Measurements from ENCODE around the gene CNTN5. TPM values are rescaled to one million over a fixed set of nuclear protein-coding genes. Genes with fewer than 3 reads are reported as not detected.

CNTN5 gene
- total and polyA plus RNA-seq, 10 of the 15 experiments (the other 5 are each of a cell fraction or from before 2014, with no cell fraction given): 0.01 TPM; not detected in 9

DNA sequence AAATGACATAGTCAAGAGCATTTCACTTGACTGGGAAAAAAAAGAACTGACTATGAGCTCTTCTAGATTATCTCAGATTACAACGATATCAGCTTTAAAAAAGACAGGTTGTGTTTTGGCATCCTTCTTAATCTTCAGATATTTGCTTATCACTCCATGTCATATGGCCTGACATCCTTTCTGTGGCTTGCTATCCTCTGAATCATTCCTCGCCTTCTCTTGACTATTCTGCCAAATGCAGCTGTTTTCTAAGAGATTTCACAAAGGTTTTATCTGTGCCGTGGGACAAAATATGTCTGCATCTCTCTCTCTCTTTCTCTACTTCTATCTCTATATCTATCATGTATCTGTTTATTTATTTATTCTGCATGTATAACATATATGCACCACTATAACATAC, 746.1 kb downstream of the CNTN5 start:
- no peaks in the 10 kb centered on the region for H3K9me3 ChIP-seq (replicated peaks; ENCODE audit: control insufficient read depth, insufficient read depth, low read length)
- H3K27ac ChIP-seq (ENCODE audit: control insufficient read depth, insufficient read depth): no peak overlapping the region
- H3K36me3 ChIP-seq (ENCODE audit: control insufficient read depth in 2 of 2, insufficient read depth in 2 of 2, low read length in 1 of 2): no peaks in the 10 kb centered on the region
- no peak overlapping the region for H2AFZ ChIP-seq (ENCODE audit: control insufficient read depth, low read depth, low read length)
- BruUV-seq (replicated peaks): no TSS peak
- ChIA-PET RAD21 (ENCODE audit: unreplicated experiment) (no interaction called here), CTCF (no interaction called here), SMC1A (ENCODE audit: uncharacterized antibody, unreplicated experiment) (interaction anchor here (1.5 kb wide), 1 partner anchor 9 kb away, joined by 3 read pairs; no protein-coding TSS in a partner anchor), POLR2A (no interaction called here)
- H4K20me1 ChIP-seq (ENCODE audit: control insufficient read depth, insufficient read depth): no peaks in the 10 kb centered on the region
- no peak for FAIRE-seq
- no peak overlapping the region for H3K4me3 ChIP-seq
- TF ChIP-seq MEF2A (IDR thresholded peaks at IDR 0.05; ENCODE audit: insufficient read depth, low read depth, low read length): no peak
- no peaks in the 10 kb centered on the region for H3K4me1 ChIP-seq (ENCODE audit: control insufficient read depth, insufficient read depth, low read length)
- in situ Hi-C loops (cut with MboI) (no loop called here), intact Hi-C loops (cut with micrococcal nuclease; ENCODE audit: unreplicated experiment) (no loop called here)
- no peak for DNase-seq (ENCODE audit: low read depth, low spot score)
- WGBS (ENCODE audit: insufficient coverage, insufficient replicate concordance, low lambda C conversion rate, missing lambda C conversion rate): 0% methylated on average over 3 of the region's 3 CpGs
- ATAC-seq: no peak
- no peaks in the 10 kb centered on the region for H3K79me2 ChIP-seq (ENCODE audit: control insufficient read depth, insufficient read depth, low read length)
- no peak overlapping the region for H3K4me2 ChIP-seq (ENCODE audit: control insufficient read depth, insufficient read depth)
- no peaks in the 10 kb centered on the region for H3K27me3 ChIP-seq (replicated peaks in 1 of 2; ENCODE audit: control insufficient read depth in 2 of 2, insufficient read depth in 2 of 2, low read length in 1 of 2)
- no peak overlapping the region for H3K9ac ChIP-seq (ENCODE audit: control insufficient read depth, insufficient read depth, low read length)

DNA sequence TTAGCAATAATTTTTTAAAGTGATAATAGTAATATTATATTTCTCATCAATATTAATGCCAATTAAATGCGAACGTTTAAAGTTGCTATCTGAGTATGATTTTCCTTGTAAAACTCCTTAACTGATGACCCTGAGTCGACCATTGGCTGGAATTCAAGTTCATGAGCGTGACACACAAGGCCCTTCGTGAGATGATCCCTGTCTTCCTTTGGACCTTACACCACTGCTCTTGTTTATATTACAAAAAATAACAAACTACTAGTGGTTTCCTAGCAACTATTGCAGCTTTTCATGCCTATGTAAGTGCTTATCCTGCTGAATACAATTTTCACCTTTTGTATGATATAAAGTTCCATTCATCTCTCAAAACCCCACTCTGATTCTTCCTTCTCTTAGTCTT, 752.9 kb downstream of the CNTN5 start:
- CTCF ChIA-PET: no interaction called here
- intact Hi-C loops (cut with micrococcal nuclease; ENCODE audit: unreplicated experiment) (no loop called here), in situ Hi-C loops (cut with MboI) (no loop called here)
- H3K4me2 ChIP-seq (ENCODE audit: control insufficient read depth, insufficient read depth): no peak overlapping the region
- RAD21 ChIA-PET (ENCODE audit: unreplicated experiment): no interaction called here
- ATAC-seq (no peak), DNase-seq (ENCODE audit: low read depth, low spot score) (no peak), FAIRE-seq (no peak)
- no peak overlapping the region for H3K4me3 ChIP-seq
- H3K27ac ChIP-seq (ENCODE audit: control insufficient read depth, insufficient read depth): no peak overlapping the region
- H3K79me2 ChIP-seq (ENCODE audit: control insufficient read depth, insufficient read depth, low read length): no peaks in the 10 kb centered on the region
- no TSS peak for BruUV-seq (replicated peaks)
- POLR2A ChIA-PET: no interaction called here
- H3K9ac ChIP-seq (ENCODE audit: control insufficient read depth, insufficient read depth, low read length): no peak overlapping the region
- H3K4me1 ChIP-seq (ENCODE audit: control insufficient read depth, insufficient read depth, low read length): no peaks in the 10 kb centered on the region
- H3K9me3 ChIP-seq (replicated peaks; ENCODE audit: control insufficient read depth, insufficient read depth, low read length): no peaks in the 10 kb centered on the region
- no peaks in the 10 kb centered on the region for H3K27me3 ChIP-seq (replicated peaks in 1 of 2; ENCODE audit: control insufficient read depth in 2 of 2, insufficient read depth in 2 of 2, low read length in 1 of 2)
- no peak overlapping the region for H2AFZ ChIP-seq (ENCODE audit: control insufficient read depth, low read depth, low read length)
- no peaks in the 10 kb centered on the region for H4K20me1 ChIP-seq (ENCODE audit: control insufficient read depth, insufficient read depth)
- no peak for TF ChIP-seq GATAD2B (conservative IDR thresholded peaks at IDR 0.05; ENCODE audit: low read depth)
- TF ChIP-seq, protein P1, sequence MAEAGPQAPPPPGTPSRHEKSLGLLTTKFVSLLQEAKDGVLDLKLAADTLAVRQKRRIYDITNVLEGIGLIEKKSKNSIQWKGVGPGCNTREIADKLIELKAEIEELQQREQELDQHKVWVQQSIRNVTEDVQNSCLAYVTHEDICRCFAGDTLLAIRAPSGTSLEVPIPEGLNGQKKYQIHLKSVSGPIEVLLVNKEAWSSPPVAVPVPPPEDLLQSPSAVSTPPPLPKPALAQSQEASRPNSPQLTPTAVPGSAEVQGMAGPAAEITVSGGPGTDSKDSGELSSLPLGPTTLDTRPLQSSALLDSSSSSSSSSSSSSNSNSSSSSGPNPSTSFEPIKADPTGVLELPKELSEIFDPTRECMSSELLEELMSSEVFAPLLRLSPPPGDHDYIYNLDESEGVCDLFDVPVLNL (IDR thresholded peaks at IDR 0.05; ENCODE audit: low read depth, low read length): no peak
- TF ChIP-seq PAX5 (IDR thresholded peaks at IDR 0.05; ENCODE audit: borderline replicate concordance, low read depth, low read length): no peak
- no peak for TF ChIP-seq POLR2AphosphoS5 (IDR thresholded peaks at IDR 0.05; ENCODE audit: low read length)
- TF ChIP-seq, protein P2, sequence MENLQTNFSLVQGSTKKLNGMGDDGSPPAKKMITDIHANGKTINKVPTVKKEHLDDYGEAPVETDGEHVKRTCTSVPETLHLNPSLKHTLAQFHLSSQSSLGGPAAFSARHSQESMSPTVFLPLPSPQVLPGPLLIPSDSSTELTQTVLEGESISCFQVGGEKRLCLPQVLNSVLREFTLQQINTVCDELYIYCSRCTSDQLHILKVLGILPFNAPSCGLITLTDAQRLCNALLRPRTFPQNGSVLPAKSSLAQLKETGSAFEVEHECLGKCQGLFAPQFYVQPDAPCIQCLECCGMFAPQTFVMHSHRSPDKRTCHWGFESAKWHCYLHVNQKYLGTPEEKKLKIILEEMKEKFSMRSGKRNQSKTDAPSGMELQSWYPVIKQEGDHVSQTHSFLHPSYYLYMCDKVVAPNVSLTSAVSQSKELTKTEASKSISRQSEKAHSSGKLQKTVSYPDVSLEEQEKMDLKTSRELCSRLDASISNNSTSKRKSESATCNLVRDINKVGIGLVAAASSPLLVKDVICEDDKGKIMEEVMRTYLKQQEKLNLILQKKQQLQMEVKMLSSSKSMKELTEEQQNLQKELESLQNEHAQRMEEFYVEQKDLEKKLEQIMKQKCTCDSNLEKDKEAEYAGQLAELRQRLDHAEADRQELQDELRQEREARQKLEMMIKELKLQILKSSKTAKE (IDR thresholded peaks at IDR 0.05; ENCODE audit: low read depth, poor library complexity, severe bottlenecking): no peak
- TF ChIP-seq, protein P3, sequence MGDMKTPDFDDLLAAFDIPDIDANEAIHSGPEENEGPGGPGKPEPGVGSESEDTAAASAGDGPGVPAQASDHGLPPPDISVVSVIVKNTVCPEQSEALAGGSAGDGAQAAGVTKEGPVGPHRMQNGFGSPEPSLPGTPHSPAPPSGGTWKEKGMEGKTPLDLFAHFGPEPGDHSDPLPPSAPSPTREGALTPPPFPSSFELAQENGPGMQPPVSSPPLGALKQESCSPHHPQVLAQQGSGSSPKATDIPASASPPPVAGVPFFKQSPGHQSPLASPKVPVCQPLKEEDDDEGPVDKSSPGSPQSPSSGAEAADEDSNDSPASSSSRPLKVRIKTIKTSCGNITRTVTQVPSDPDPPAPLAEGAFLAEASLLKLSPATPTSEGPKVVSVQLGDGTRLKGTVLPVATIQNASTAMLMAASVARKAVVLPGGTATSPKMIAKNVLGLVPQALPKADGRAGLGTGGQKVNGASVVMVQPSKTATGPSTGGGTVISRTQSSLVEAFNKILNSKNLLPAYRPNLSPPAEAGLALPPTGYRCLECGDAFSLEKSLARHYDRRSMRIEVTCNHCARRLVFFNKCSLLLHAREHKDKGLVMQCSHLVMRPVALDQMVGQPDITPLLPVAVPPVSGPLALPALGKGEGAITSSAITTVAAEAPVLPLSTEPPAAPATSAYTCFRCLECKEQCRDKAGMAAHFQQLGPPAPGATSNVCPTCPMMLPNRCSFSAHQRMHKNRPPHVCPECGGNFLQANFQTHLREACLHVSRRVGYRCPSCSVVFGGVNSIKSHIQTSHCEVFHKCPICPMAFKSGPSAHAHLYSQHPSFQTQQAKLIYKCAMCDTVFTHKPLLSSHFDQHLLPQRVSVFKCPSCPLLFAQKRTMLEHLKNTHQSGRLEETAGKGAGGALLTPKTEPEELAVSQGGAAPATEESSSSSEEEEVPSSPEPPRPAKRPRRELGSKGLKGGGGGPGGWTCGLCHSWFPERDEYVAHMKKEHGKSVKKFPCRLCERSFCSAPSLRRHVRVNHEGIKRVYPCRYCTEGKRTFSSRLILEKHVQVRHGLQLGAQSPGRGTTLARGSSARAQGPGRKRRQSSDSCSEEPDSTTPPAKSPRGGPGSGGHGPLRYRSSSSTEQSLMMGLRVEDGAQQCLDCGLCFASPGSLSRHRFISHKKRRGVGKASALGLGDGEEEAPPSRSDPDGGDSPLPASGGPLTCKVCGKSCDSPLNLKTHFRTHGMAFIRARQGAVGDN (IDR thresholded peaks at IDR 0.05): no peak
- TF ChIP-seq, protein P4, sequence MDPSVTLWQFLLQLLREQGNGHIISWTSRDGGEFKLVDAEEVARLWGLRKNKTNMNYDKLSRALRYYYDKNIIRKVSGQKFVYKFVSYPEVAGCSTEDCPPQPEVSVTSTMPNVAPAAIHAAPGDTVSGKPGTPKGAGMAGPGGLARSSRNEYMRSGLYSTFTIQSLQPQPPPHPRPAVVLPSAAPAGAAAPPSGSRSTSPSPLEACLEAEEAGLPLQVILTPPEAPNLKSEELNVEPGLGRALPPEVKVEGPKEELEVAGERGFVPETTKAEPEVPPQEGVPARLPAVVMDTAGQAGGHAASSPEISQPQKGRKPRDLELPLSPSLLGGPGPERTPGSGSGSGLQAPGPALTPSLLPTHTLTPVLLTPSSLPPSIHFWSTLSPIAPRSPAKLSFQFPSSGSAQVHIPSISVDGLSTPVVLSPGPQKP (IDR thresholded peaks at IDR 0.05; ENCODE audit: low read depth, low read length): no peak
- SMC1A ChIA-PET (ENCODE audit: uncharacterized antibody, unreplicated experiment): no interaction called here
- WGBS (ENCODE audit: insufficient coverage, insufficient replicate concordance, low lambda C conversion rate, missing lambda C conversion rate): 20% methylated on average over 5 of the region's 5 CpGs
- no peaks in the 10 kb centered on the region for H3K36me3 ChIP-seq (ENCODE audit: control insufficient read depth in 2 of 2, insufficient read depth in 2 of 2, low read length in 1 of 2)
